NCI-H1694 (cell line): ENCODE measurements around the gene DIP2C.
"Not testable (repeated sequence)": the region's sequence is repeated elsewhere in the genome, so short reads cannot be mapped to it uniquely, and the experiment has no call there.

Experiments
- DNase-seq: peaks from one replicate; lab custom pipeline; 2025; lab: John Stamatoyannopoulos, UW

DIP2C gene

GRCh38 chr10:408236-408635 is 281.2 kb downstream of the DIP2C start:
- DNase-seq = no peak

DNA sequence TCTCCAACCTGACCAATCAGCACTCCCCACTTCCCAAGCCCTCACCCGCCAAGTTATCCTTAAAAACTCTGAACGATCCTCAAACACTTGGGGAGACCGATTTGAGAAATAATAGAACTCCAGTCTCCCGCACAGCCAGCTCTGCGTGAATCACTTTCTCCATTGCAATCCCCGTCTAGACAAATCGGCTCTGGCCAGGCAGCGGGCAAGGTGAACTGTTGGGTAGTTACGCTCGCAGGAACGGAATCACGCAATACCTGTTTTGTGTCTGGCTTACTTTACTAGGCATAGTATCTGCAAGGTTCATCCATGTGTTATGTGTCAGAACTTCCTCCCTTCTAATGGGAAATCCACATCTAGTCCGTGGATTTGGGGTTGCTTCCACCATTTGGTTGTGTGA is 282.5 kb downstream of the DIP2C start:
- DNase-seq = no peak

GRCh38 chr10:405648-406047 is 283.8 kb downstream of the DIP2C start:
- DNase-seq = no peak

- no peak for DNase-seq
Observed at GRCh38 chr10:404991-405390, 284.5 kb downstream of the DIP2C start.

GRCh38 chr10:404346-404745 is 285.1 kb downstream of the DIP2C start:
- no peak for DNase-seq

GRCh38 chr10:398954-399353 is 290.5 kb downstream of the DIP2C start:
- DNase-seq = no peak

- DNase-seq = no peak
Observed at GRCh38 chr10:397321-398068, 292.0 kb downstream of the DIP2C start.

- no peak for DNase-seq
Observed at GRCh38 chr10:396535-397220, 292.8 kb downstream of the DIP2C start.

GRCh38 chr10:396107-396506 is 293.4 kb downstream of the DIP2C start:
- no peak for DNase-seq

DNA sequence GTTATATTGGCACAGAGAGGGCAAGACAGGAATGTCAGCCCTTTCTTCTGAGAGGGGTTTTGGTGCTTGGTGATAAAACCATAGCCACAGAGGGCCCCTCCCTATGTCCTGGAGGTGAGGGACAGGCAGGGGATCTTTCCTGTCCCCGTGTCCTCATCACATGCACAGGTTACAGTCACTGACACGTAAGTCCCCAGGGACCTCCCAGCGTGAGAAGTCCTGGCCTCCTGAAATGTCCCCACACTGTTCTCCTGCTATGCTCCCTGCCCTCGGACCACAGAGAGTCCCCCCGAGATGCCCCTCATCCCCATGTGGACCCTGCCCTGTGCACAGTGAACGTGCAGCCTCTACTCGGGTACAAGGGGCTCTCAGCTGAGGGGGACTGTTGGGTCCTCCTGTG is 293.8 kb downstream of the DIP2C start:
- no peak for DNase-seq

- DNase-seq = not testable (repeated sequence)
Observed at GRCh38 chr10:394439-395101, 294.9 kb downstream of the DIP2C start.

GRCh38 chr10:393787-394438 is 295.6 kb downstream of the DIP2C start:
- no peak for DNase-seq

DNA sequence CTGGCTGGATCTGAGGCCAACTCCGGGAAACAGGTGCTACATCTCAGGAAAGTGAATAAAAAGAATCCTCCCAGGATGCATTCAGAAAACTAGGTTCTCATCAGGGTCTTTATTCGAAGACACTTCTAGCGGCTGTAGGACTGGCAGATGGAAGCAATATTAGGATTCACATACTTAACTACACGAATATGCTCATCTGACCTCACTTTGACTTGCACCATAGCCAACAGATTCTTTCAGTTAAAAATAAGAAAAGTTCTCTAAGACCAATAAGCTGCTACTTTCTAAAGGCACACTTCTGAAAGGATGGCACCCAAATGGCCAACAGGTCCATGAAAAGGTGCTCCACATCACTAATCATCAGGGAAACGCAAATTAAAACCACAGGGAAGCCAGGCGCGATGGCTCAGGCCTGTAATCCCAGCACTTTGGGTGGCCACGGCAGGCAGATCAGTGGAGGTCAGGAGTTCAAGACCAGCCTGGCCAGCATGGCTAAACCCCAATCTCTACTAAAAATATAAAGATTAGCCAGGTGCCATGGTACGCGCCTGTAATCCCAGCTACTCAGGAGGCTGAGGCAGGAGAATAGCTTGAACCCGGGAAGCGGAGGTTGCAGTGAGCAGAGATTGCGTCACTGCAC is 296.2 kb downstream of the DIP2C start:
- DNase-seq = no peak

DNA sequence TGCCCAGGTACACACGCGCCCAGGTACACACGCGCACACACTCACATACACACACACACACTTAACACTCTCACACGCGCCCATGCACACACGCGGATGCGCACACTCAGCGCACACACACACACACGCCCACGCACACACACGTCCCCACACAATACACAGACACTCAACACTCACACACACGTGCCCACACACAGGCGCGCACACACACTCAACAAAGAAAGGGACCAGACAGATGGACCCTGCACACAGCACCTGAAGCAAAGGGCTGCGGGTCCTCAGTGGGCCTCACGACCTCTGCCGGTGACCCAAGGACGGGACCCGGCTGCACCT is 296.8 kb downstream of the DIP2C start:
- DNase-seq = no peak

DNA sequence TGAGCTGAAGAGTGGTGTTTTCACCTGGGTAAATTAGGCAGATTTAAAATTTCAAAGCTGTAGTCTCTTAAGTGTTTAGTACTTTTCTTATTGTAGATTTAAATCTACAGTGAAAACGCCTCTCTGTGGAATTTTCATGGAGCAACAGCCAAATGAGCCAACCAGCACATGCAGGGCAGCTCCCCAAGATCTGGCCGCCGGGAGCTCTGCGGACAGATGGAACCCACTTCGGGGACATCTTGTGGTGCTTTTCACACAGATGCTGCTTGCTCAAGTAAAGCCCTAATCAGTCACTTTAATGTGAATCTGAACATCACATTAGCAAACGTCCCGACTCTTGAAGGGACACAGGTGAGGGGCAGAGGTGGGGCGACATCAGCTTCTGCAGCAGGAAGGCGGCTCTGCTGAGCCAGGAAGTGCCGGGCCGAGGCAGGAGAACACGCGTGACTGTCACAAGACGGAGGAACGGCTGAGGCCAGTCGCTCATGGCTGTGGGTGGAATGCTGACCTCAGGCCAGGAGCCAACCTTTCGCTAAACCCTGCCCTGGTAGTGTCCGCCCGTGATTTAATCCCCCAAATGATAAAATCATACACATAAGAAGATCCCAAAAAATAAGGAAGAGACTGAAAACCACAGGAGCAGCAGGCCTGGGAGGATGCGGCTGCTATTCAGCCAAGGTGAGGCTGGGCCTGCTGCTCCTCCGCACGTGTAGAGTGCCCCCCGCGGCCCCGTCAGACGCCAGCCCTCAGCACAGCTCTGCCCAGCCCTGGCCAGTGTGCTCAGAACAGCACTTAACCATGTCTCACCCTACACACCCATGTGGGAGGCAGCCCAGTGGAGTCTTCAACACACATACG is 297.4 kb downstream of the DIP2C start:
- DNase-seq = no peak

GRCh38 chr10:391305-391704 is 298.2 kb downstream of the DIP2C start:
- no peak for DNase-seq

DNA sequence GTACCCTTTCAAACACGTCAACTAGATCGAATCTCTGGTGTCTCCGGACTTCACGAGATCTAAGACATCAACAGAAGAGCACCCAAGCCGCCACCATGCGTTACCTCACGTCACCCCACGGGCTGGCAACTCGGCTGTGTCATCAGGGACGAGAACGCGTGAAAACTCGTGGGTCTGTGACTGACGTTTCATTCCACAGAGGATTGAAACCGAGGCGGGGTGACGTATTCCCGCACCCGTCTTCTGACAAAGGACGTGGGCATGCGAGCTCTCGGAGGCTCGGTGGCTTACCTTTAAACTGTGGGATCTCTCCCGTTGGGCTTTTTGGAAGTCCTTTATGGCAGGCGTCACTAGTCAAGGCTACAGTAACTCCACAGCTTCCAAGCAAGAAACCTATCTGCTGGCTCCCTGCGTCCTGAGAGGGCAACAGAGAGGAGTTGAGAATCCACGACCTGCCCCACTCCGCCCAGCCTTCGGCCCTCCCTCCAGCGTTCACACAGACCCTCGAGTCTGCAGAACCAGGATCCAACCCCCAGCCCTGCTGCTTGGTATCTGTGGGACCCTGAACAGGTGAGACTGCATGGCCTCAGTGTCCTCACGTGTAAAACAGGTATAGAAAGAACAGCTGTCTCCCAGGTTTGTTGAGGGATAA is 298.9 kb downstream of the DIP2C start:
- DNase-seq = no peak

GRCh38 chr10:389836-390448 is 299.5 kb downstream of the DIP2C start:
- no peak for DNase-seq

DNA sequence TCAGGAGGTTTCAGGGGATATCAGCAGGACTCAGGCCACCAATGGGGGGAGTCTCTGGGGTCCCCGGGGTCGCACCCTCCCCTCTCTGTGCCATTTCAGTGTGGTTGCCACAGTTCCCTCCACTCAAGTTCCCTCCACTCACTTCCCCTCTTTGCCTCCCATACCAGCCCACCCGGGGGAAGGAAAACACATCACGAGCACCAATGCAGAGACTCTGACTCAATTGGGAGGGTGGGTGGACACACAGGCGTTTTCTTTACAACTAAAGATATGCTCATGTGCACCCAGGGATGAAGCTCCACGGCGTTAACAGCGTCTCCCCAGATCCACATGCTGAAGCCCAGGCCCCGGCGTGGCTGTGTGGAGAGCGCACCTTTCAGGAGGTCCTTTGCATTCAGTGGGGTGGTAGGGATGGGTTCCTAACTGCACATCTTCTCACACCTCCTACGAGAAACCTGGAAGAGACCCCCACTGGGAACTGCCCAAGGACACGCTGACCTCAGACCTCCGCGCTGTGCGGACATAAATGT is 300.1 kb downstream of the DIP2C start:
- no peak for DNase-seq

- no peak for DNase-seq
Observed at GRCh38 chr10:388661-389045, 300.8 kb downstream of the DIP2C start.
